Endothelial cell of umbilical vein (primary cell): Measurements from ENCODE around the gene PROZ. TPM values are rescaled to one million over a fixed set of nuclear protein-coding genes. Genes with fewer than 3 reads are reported as not detected.

Experiments
- BruUV-seq: library from RNA; stranded (reverse); fragments of 400-500 nt; replicated peaks from 2 replicates; lab custom pipeline; 2021; lab: Mats Ljungman, UMichigan
- CTCF ChIA-PET: fragments of 300-600, 350-600 bp; sonication (Branson Sonifier 250); formaldehyde crosslinking; loops from one replicate; lab custom pipeline; 2021; ENCODE audit warnings: antibody characterized with exemption, inconsistent platforms; lab: Charles Lee
- POLR2A ChIA-PET: fragments of 300-600, 350-600 bp; sonication (Branson Sonifier 250); formaldehyde crosslinking; loops from one replicate; lab custom pipeline; 2021; ENCODE audit warnings: antibody characterized with exemption, inconsistent platforms; lab: Charles Lee
- DNase-seq: peaks from one replicate; pipeline ENCODE4 v3.0.0-alpha.2; 2011; ENCODE audit warnings: low read depth, low spot score
- FAIRE-seq: peaks from 2 replicates; lab custom pipeline; 2011; peaks lifted over from hg19 to GRCh38; lab: Jason Lieb, UNC
- H2AFZ ChIP-seq: 2 replicates; pipeline ENCODE4 v1.6.0; 2012; ENCODE audit warnings: low read depth, low read length, control low read depth, inconsistent platforms
- H3K27ac ChIP-seq: 2 replicates; pipeline ENCODE4 v1.5.1; 2011; ENCODE audit warnings: low read depth, mild to moderate bottlenecking, control low read depth, low read length, moderate library complexity; ENCODE audit not compliant: insufficient read depth
- H3K27me3 ChIP-seq, 2 experiments: 2 replicates each; pipeline versions ENCODE4 v1.6.0 to v1.6.1; 2011; ENCODE audit warnings: low read length in 2 of 2, mixed read lengths in 1 of 2; ENCODE audit not compliant: control insufficient read depth in 2 of 2, insufficient read depth in 2 of 2
- H3K36me3 ChIP-seq, 2 experiments: 2 replicates in 1 of 2; 3 replicates in 1 of 2; pipeline ENCODE4 v1.5.1; 2011; ENCODE audit warnings: low read length in 2 of 2, mild to moderate bottlenecking in 1 of 2, moderate library complexity in 1 of 2; ENCODE audit not compliant: control insufficient read depth in 2 of 2, insufficient read depth in 2 of 2; ENCODE audit errors: extremely low read depth in 1 of 2
- H3K4me1 ChIP-seq: 3 replicates; pipeline ENCODE4 v1.5.1; 2011; ENCODE audit warnings: mild to moderate bottlenecking, low read length; ENCODE audit not compliant: control insufficient read depth, insufficient read depth; ENCODE audit errors: extremely low read depth
- H3K4me2 ChIP-seq: 2 replicates; pipeline ENCODE4 v1.6.1; 2011; ENCODE audit warnings: low read length, control low read depth, mixed read lengths; ENCODE audit not compliant: insufficient read depth
- H3K4me3 ChIP-seq, 3 experiments: fragments of 200-600 bp in 1 of 3; sonication (generic), shearing (Covaris generic) in 1 of 3; replicated peaks in 1 of 3; 2 replicates each; pipeline ENCODE4 v1.5.1; 2011 to 2016; ENCODE audit warnings: control low read depth in 3 of 3, low read length in 3 of 3, mild to moderate bottlenecking in 2 of 3, inconsistent platforms in 1 of 3, low read depth in 1 of 3, moderate library complexity in 1 of 3; ENCODE audit not compliant: insufficient read depth in 1 of 3
- H3K79me2 ChIP-seq: 2 replicates; pipeline ENCODE4 v1.6.0; 2012; ENCODE audit warnings: low read length, inconsistent platforms; ENCODE audit not compliant: control insufficient read depth, insufficient read depth
- H3K9ac ChIP-seq: replicated peaks from 2 replicates; pipeline ENCODE3; 2011; ENCODE audit warnings: low read length, control low read depth; ENCODE audit not compliant: insufficient read depth; ENCODE audit errors: extremely low read depth
- H3K9me1 ChIP-seq: replicated peaks from 3 replicates; pipeline ENCODE4 v1.6.0; 2011; ENCODE audit warnings: mild to moderate bottlenecking, low read length; ENCODE audit not compliant: control insufficient read depth, insufficient read depth; ENCODE audit errors: extremely low read depth
- H3K9me3 ChIP-seq: replicated peaks from 2 replicates; pipeline ENCODE4 v1.5.1; 2012; ENCODE audit warnings: low read length, inconsistent platforms; ENCODE audit not compliant: control insufficient read depth, insufficient read depth
- H4K20me1 ChIP-seq: replicated peaks from 2 replicates; pipeline ENCODE3; 2011; ENCODE audit warnings: mild to moderate bottlenecking, low read length; ENCODE audit not compliant: control insufficient read depth, insufficient read depth; ENCODE audit errors: extremely low read depth
- CTCF ChIP-seq, 2 donors: IDR thresholded peaks; 1 replicate in 1 of 2; 2 replicates in 1 of 2; pipeline ENCODE4 v1.5.1; 2011; ENCODE audit warnings: low read length in 2 of 2, mild to moderate bottlenecking in 2 of 2, moderate library complexity in 2 of 2, control low read depth in 1 of 2, inconsistent platforms in 1 of 2, low read depth in 1 of 2; ENCODE audit not compliant: insufficient read depth in 1 of 2; ENCODE audit errors: extremely low read depth in 1 of 2
- EZH2 ChIP-seq: IDR thresholded peaks from 2 replicates; pipeline ENCODE4 v1.6.1; 2012; ENCODE audit warnings: borderline replicate concordance, low read depth, mild to moderate bottlenecking, moderate library complexity, low read length, inconsistent platforms; ENCODE audit not compliant: severe bottlenecking
- FOS ChIP-seq: IDR thresholded peaks from 2 replicates; pipeline ENCODE4 v1.6.1; 2011; ENCODE audit warnings: mild to moderate bottlenecking, low read length, moderate library complexity, borderline replicate concordance; ENCODE audit not compliant: insufficient read depth
- GATA2 ChIP-seq: IDR thresholded peaks from 2 replicates; pipeline ENCODE4 v1.7.0; 2011; ENCODE audit warnings: low read depth, mild to moderate bottlenecking, moderate library complexity, mixed read lengths, low read length; ENCODE audit not compliant: insufficient read length, insufficient read depth
- JUN ChIP-seq: IDR thresholded peaks from 2 replicates; pipeline ENCODE4 v1.6.1; 2011; ENCODE audit warnings: borderline replicate concordance, low read depth; ENCODE audit not compliant: insufficient read length, insufficient read depth
- MAX ChIP-seq: IDR thresholded peaks from 2 replicates; pipeline ENCODE4 v1.6.1; 2011; ENCODE audit not compliant: insufficient read depth, insufficient read length
- MYC ChIP-seq: IDR thresholded peaks from one replicate; pipeline ENCODE4 v1.6.1; 2011; ENCODE audit warnings: mild to moderate bottlenecking, low read depth, low read length
- POLR2A ChIP-seq: IDR thresholded peaks from 2 replicates; pipeline ENCODE4 v1.6.1; 2012; ENCODE audit warnings: low read depth, mild to moderate bottlenecking, control low read depth, low read length
- POLR2AphosphoS5 ChIP-seq: IDR thresholded peaks from 2 replicates; pipeline ENCODE4 v1.6.1; 2012; ENCODE audit warnings: low read depth, mild to moderate bottlenecking, control low read depth, low read length, moderate library complexity; ENCODE audit not compliant: insufficient read depth
- dilution Hi-C: fragments of 300-500 bp; cut with MboI; formaldehyde crosslinking; loops from one replicate; pipeline ENCODE4 v1.15.0; 2019; ENCODE audit warnings: low sequenced_read_pairs; ENCODE audit not compliant: extremely low pct_ligation_motif_present
- intact Hi-C: fragments of 100-400 bp; cut with micrococcal nuclease; formaldehyde crosslinking; loops from one replicate; pipeline ENCODE4 v1.10.0; 2022
- polyA plus RNA-seq, 4 experiments: library from polyadenylated mRNA; depleted of rRNA in 3 of 4; stranded (reverse) in 3 of 4; unstranded in 1 of 4; fragments of >200 nt; gene quantifications; 2 replicates each; pipeline versions ENCODE4 v1.2.1 to v1.2.3, GENCODE V29; 2011 to 2012; ENCODE audit warnings: missing spikeins in 1 of 4
- total RNA-seq: library from RNA; stranded (reverse); gene quantifications from 2 replicates; pipeline ENCODE4 v1.2.3, GENCODE V29; 2021

Gene PROZ
- total and polyA plus RNA-seq, 2 donors (not counting 3 experiments of a cell fraction or from before 2014, with no cell fraction given): not detected

- TF ChIP-seq MYC (no peak), JUN (no peak), MAX (no peak), EZH2 (no peak), GATA2 (no peak), FOS (no peak), CTCF (IDR thresholded peaks at IDR 0.05; ENCODE audit: extremely low read depth in 1 of 2, insufficient read depth in 1 of 2, low read depth in 1 of 2, low read length in 2 of 2) (no peak), POLR2AphosphoS5 (no peak), POLR2A (no peak)
- BruUV-seq: TSS peak; percentile 87
- dilution Hi-C loops: no loop called here
- Histone ChIP-seq H3K9ac (no peak overlapping the region), H3K9me1 (no peaks in the 10 kb centered on the region), H3K4me1 (peaks cover 49% of the 10 kb centered on the region), H3K36me3 (peaks cover 8 to 13% of the 10 kb centered on the region in 2 experiments), H3K79me2 (peaks cover 19% of the 10 kb centered on the region), H3K4me3 (no peak overlapping the region), H2AFZ (no peak overlapping the region), H3K27ac (peak overlapping the region; percentile 76), H4K20me1 (no peaks in the 10 kb centered on the region), H3K9me3 (no peaks in the 10 kb centered on the region), H3K27me3 (no peaks in the 10 kb centered on the region), H3K4me2 (no peak overlapping the region)
- FAIRE-seq (no peak), DNase-seq (no peak)
- ChIA-PET CTCF (interaction anchor here (1.0 to 1.4 kb wide), 4 partner anchors 22 to 245 kb away, joined by 3 to 4 read pairs (median 4); partner anchors contain the start of gene CUL4A), POLR2A (interaction anchor here (1.7 kb wide), 1 partner anchor 21 kb away, joined by 6 read pairs; the partner anchor contains the start of genes CUL4A and PCID2)
- intact Hi-C loops: loop anchor here (1.0 kb wide), 4 partner anchors 10 to 35 kb away; partner anchors contain the start of gene CUL4A
Observed at GRCh38 chr13:113187883-113188665, 29.6 kb downstream of the PROZ start.
